ENCODE results near the gene MAPK12.

Gene MAPK12

GRCh38 chr22:50245214-50246072 lies 16.0 kb downstream of the MAPK12 start:
- Histone ChIP-seq H3K36me3 (ENCODE audit: control insufficient read depth in 1 of 2, insufficient read depth in 2 of 2, low read length in 2 of 2) (peaks cover 7 to 31% of the 10 kb centered on the region in 2 donors), H3K9ac (ENCODE audit: low read depth in 1 of 2, low read length in 2 of 2) (peak overlapping the region; percentile 61 to 83), H3K27ac (ENCODE audit: low read depth, low read length) (peak overlapping the region; percentile 93), H3K27me3 (ENCODE audit: control insufficient read depth in 1 of 2, insufficient read depth in 2 of 2, low read length in 2 of 2) (no peaks in the 10 kb centered on the region), H3K4me3 (ENCODE audit: low read depth in 1 of 2, low read length in 2 of 2) (peak overlapping the region; percentile 98 to 99), H3K9me3 (ENCODE audit: control insufficient read depth in 1 of 2, low read length in 2 of 2) (no peaks in the 10 kb centered on the region), H3K4me1 (ENCODE audit: control insufficient read depth in 1 of 2, insufficient read depth in 2 of 2, low read length in 2 of 2) (peaks cover 34 to 63% of the 10 kb centered on the region in 2 donors)

- no peaks in the 10 kb centered on the region for H3K27me3 ChIP-seq (ENCODE audit: control insufficient read depth in 1 of 2, insufficient read depth in 2 of 2, low read length in 2 of 2)
- peak within 1 kb of the TSS; percentile 83 to 91 for H3K9ac ChIP-seq (ENCODE audit: low read depth in 1 of 2, low read length in 2 of 2)
- H3K27ac ChIP-seq (ENCODE audit: low read depth, low read length): peak within 1 kb of the TSS; percentile 93
- H3K36me3 ChIP-seq (ENCODE audit: control insufficient read depth in 1 of 2, insufficient read depth in 2 of 2, low read length in 2 of 2): peaks cover 7 to 38% of the 10 kb centered on the region in 2 donors
- H3K4me1 ChIP-seq (ENCODE audit: control insufficient read depth in 1 of 2, insufficient read depth in 2 of 2, low read length in 2 of 2): peaks cover 26 to 55% of the 10 kb centered on the region in 2 donors
- peak within 1 kb of the TSS; percentile 98 to 99 for H3K4me3 ChIP-seq (ENCODE audit: low read depth in 1 of 2, low read length in 2 of 2)
- H3K9me3 ChIP-seq (ENCODE audit: control insufficient read depth in 1 of 2, low read length in 2 of 2): no peaks in the 10 kb centered on the region
Observed at GRCh38 chr22:50244420-50245213, 16.9 kb downstream of the MAPK12 start, which contains the start of gene TUBGCP6. TSS of gene TUBGCP6 (minus strand) at chr22:50245023. CDS start at chr22:50244459, 564 bp downstream.

- peak overlapping the region; percentile 98 to 99 for H3K4me3 ChIP-seq (ENCODE audit: low read depth in 1 of 2, low read length in 2 of 2)
- peak overlapping the region; percentile 83 to 91 for H3K9ac ChIP-seq (ENCODE audit: low read depth in 1 of 2, low read length in 2 of 2)
- H3K9me3 ChIP-seq (ENCODE audit: control insufficient read depth in 1 of 2, low read length in 2 of 2): no peaks in the 10 kb centered on the region
- peaks cover 25 to 51% of the 10 kb centered on the region in 2 donors for H3K4me1 ChIP-seq (ENCODE audit: control insufficient read depth in 1 of 2, insufficient read depth in 2 of 2, low read length in 2 of 2)
- H3K27me3 ChIP-seq (ENCODE audit: control insufficient read depth in 1 of 2, insufficient read depth in 2 of 2, low read length in 2 of 2): no peaks in the 10 kb centered on the region
- H3K27ac ChIP-seq (ENCODE audit: low read depth, low read length): peak overlapping the region; percentile 93
- peaks cover 7 to 43% of the 10 kb centered on the region in 2 donors for H3K36me3 ChIP-seq (ENCODE audit: control insufficient read depth in 1 of 2, insufficient read depth in 2 of 2, low read length in 2 of 2)
Observed at GRCh38 chr22:50243685-50244419, 17.6 kb downstream of the MAPK12 start.

- Histone ChIP-seq H3K9me3 (ENCODE audit: control insufficient read depth in 1 of 2, low read length in 2 of 2) (no peaks in the 10 kb centered on the region), H3K4me1 (ENCODE audit: control insufficient read depth in 1 of 2, insufficient read depth in 2 of 2, low read length in 2 of 2) (peaks cover 22 to 44% of the 10 kb centered on the region in 2 donors), H3K9ac (ENCODE audit: low read depth in 1 of 2, low read length in 2 of 2) (peak overlapping the region in 1 of 2 donors; percentile 26), H3K36me3 (ENCODE audit: control insufficient read depth in 1 of 2, insufficient read depth in 2 of 2, low read length in 2 of 2) (peaks cover 7 to 35% of the 10 kb centered on the region in 2 donors), H3K27ac (ENCODE audit: low read depth, low read length) (no peak overlapping the region), H3K4me3 (ENCODE audit: low read depth in 1 of 2, low read length in 2 of 2) (peak overlapping the region; percentile 19 to 55), H3K27me3 (ENCODE audit: control insufficient read depth in 1 of 2, insufficient read depth in 2 of 2, low read length in 2 of 2) (no peaks in the 10 kb centered on the region)
Observed at GRCh38 chr22:50242406-50242949, 19.0 kb downstream of the MAPK12 start.

- Histone ChIP-seq H3K4me3 (ENCODE audit: low read depth in 1 of 2, low read length in 2 of 2) (no peak overlapping the region), H3K27me3 (ENCODE audit: control insufficient read depth in 1 of 2, insufficient read depth in 2 of 2, low read length in 2 of 2) (no peaks in the 10 kb centered on the region), H3K27ac (ENCODE audit: low read depth, low read length) (no peak overlapping the region), H3K9me3 (ENCODE audit: control insufficient read depth in 1 of 2, low read length in 2 of 2) (peaks cover 0 to 2% of the 10 kb centered on the region in 2 donors), H3K9ac (ENCODE audit: low read depth in 1 of 2, low read length in 2 of 2) (no peak overlapping the region), H3K4me1 (ENCODE audit: control insufficient read depth in 1 of 2, insufficient read depth in 2 of 2, low read length in 2 of 2) (peaks cover 9 to 24% of the 10 kb centered on the region in 2 donors), H3K36me3 (ENCODE audit: control insufficient read depth in 1 of 2, insufficient read depth in 2 of 2, low read length in 2 of 2) (peaks cover 0 to 37% of the 10 kb centered on the region in 2 donors)
Observed at GRCh38 chr22:50238755-50239154, 22.7 kb downstream of the MAPK12 start.

GRCh38 chr22:50236731-50237409 lies 24.6 kb downstream of the MAPK12 start:
- H3K27me3 ChIP-seq (ENCODE audit: control insufficient read depth in 1 of 2, insufficient read depth in 2 of 2, low read length in 2 of 2): no peaks in the 10 kb centered on the region
- H3K36me3 ChIP-seq (ENCODE audit: control insufficient read depth in 1 of 2, insufficient read depth in 2 of 2, low read length in 2 of 2): peaks cover 4 to 53% of the 10 kb centered on the region in 2 donors
- H3K4me1 ChIP-seq (ENCODE audit: control insufficient read depth in 1 of 2, insufficient read depth in 2 of 2, low read length in 2 of 2): peaks cover 0 to 11% of the 10 kb centered on the region in 2 donors
- H3K9me3 ChIP-seq (ENCODE audit: control insufficient read depth in 1 of 2, low read length in 2 of 2): peaks cover 0 to 2% of the 10 kb centered on the region in 2 donors
- H3K27ac ChIP-seq (ENCODE audit: low read depth, low read length): no peak overlapping the region
- H3K4me3 ChIP-seq (ENCODE audit: low read depth in 1 of 2, low read length in 2 of 2): no peak overlapping the region
- no peak overlapping the region for H3K9ac ChIP-seq (ENCODE audit: low read depth in 1 of 2, low read length in 2 of 2)

- Histone ChIP-seq H3K9ac (ENCODE audit: low read depth in 1 of 2, low read length in 2 of 2) (no peak overlapping the region), H3K36me3 (ENCODE audit: control insufficient read depth in 1 of 2, insufficient read depth in 2 of 2, low read length in 2 of 2) (peaks cover 4 to 44% of the 10 kb centered on the region in 2 donors), H3K27me3 (ENCODE audit: control insufficient read depth in 1 of 2, insufficient read depth in 2 of 2, low read length in 2 of 2) (no peaks in the 10 kb centered on the region), H3K4me1 (ENCODE audit: control insufficient read depth in 1 of 2, insufficient read depth in 2 of 2, low read length in 2 of 2) (no peaks in the 10 kb centered on the region), H3K4me3 (ENCODE audit: low read depth in 1 of 2, low read length in 2 of 2) (no peak overlapping the region), H3K9me3 (ENCODE audit: control insufficient read depth in 1 of 2, low read length in 2 of 2) (peaks cover 0 to 2% of the 10 kb centered on the region in 2 donors), H3K27ac (ENCODE audit: low read depth, low read length) (no peak overlapping the region)
Observed at GRCh38 chr22:50233223-50233622, 28.3 kb downstream of the MAPK12 start.

- Histone ChIP-seq H3K9me3 (ENCODE audit: control insufficient read depth in 1 of 2, low read length in 2 of 2) (peaks cover 0 to 2% of the 10 kb centered on the region in 2 donors), H3K27ac (ENCODE audit: low read depth, low read length) (no peak overlapping the region), H3K9ac (ENCODE audit: low read depth in 1 of 2, low read length in 2 of 2) (no peak overlapping the region), H3K36me3 (ENCODE audit: control insufficient read depth in 1 of 2, insufficient read depth in 2 of 2, low read length in 2 of 2) (peaks cover 4 to 45% of the 10 kb centered on the region in 2 donors), H3K4me1 (ENCODE audit: control insufficient read depth in 1 of 2, insufficient read depth in 2 of 2, low read length in 2 of 2) (no peaks in the 10 kb centered on the region), H3K4me3 (ENCODE audit: low read depth in 1 of 2, low read length in 2 of 2) (no peak overlapping the region), H3K27me3 (ENCODE audit: control insufficient read depth in 1 of 2, insufficient read depth in 2 of 2, low read length in 2 of 2) (no peaks in the 10 kb centered on the region)
Observed at GRCh38 chr22:50232481-50233151, 28.9 kb downstream of the MAPK12 start.

- H3K27me3 ChIP-seq (ENCODE audit: control insufficient read depth in 1 of 2, insufficient read depth in 2 of 2, low read length in 2 of 2): no peaks in the 10 kb centered on the region
- no peak overlapping the region for H3K27ac ChIP-seq (ENCODE audit: low read depth, low read length)
- no peak overlapping the region for H3K9ac ChIP-seq (ENCODE audit: low read depth in 1 of 2, low read length in 2 of 2)
- H3K4me3 ChIP-seq (ENCODE audit: low read depth in 1 of 2, low read length in 2 of 2): no peak overlapping the region
- peaks cover 10 to 59% of the 10 kb centered on the region in 2 donors for H3K36me3 ChIP-seq (ENCODE audit: control insufficient read depth in 1 of 2, insufficient read depth in 2 of 2, low read length in 2 of 2)
- no peaks in the 10 kb centered on the region for H3K4me1 ChIP-seq (ENCODE audit: control insufficient read depth in 1 of 2, insufficient read depth in 2 of 2, low read length in 2 of 2)
- no peaks in the 10 kb centered on the region for H3K9me3 ChIP-seq (ENCODE audit: control insufficient read depth in 1 of 2, low read length in 2 of 2)
Observed at GRCh38 chr22:50229370-50229769, 32.1 kb downstream of the MAPK12 start.

All from duodenal mucosa (tissue), 2 donors.